SIG-M5 treated with dmso at 0.1 percent for 504 hours (cell line): ENCODE data around the gene EPC2.

Experiments used
- DNase-seq: peaks from one replicate; lab custom pipeline; 2025; ENCODE audit not compliant: unreplicated experiment; lab: John Stamatoyannopoulos, UW

Gene EPC2, protein sequence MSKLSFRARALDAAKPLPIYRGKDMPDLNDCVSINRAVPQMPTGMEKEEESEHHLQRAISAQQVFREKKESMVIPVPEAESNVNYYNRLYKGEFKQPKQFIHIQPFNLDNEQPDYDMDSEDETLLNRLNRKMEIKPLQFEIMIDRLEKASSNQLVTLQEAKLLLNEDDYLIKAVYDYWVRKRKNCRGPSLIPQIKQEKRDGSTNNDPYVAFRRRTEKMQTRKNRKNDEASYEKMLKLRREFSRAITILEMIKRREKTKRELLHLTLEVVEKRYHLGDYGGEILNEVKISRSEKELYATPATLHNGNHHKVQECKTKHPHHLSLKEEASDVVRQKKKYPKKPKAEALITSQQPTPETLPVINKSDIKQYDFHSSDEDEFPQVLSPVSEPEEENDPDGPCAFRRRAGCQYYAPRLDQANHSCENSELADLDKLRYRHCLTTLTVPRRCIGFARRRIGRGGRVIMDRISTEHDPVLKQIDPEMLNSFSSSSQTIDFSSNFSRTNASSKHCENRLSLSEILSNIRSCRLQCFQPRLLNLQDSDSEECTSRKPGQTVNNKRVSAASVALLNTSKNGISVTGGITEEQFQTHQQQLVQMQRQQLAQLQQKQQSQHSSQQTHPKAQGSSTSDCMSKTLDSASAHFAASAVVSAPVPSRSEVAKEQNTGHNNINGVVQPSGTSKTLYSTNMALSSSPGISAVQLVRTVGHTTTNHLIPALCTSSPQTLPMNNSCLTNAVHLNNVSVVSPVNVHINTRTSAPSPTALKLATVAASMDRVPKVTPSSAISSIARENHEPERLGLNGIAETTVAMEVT

DNA sequence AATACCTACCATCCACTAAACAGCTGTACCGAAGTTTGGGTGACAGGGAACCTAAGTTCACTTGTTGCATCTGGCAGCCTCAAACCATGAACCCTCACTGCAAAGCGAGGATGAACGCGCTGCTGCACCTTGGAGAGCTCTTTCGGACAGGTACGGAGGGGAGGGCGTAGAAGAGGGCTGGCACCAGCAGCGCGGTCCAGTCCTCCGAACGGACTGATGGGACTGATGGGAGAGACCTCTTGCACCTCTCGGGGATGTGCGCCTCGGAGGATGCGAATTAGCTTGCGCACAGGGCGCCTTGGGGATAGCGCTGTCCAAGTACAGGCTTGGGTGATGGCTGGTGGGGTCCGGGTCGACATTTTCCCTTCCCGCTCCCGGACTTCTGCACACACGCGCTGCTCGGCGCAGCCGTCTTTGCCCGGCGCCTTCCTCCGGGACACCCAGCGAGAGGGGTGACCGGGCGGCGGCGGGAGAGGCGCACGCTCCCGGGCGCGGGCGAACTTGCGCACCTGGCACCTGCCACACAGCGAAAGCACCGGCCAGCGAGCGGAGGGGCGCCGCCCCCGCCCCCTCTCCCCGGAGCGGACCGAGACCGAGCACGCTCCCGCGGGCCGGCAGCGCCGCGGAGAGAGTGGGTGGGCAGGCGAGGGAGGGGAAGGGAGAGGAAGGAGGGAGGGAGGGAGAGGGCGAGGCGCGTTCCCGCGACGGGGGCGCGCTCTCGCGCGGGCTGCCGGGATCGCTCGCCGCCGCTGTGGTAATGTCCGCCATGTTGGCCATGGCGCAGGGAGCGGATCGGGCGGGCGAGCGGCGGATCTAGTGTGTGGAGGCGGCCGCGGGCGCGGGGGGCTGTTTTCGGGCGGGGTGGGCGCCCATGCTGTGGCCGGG, at the start of gene EPC2:
Gene EPC2, plus strand, starts transcription at position 754 of the 885 bp plus-strand sequence. CDS start 267 bp downstream, outside the sequence.
- DNase-seq: peak; percentile 65

DNA sequence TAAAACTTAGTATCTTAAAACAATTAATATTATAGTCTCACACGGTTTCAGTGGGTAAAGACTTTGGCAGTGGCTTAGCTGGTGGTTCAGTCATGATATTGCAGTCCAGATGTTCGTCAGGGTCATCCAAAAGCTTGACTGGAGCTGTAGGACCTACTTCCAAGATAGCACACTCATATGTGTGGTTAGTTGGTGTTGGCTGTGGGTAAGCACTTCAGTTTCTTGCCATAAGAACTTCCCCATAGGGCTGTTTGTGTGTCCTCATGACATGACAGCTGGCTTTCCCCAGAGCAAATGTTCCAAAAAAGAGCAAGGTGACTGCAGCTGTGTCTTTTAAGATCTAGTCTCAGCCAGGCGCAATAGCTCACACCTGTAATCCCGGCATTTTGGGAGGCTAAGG, 48.5 kb upstream of the EPC2 start:
- no peak for DNase-seq

DNA sequence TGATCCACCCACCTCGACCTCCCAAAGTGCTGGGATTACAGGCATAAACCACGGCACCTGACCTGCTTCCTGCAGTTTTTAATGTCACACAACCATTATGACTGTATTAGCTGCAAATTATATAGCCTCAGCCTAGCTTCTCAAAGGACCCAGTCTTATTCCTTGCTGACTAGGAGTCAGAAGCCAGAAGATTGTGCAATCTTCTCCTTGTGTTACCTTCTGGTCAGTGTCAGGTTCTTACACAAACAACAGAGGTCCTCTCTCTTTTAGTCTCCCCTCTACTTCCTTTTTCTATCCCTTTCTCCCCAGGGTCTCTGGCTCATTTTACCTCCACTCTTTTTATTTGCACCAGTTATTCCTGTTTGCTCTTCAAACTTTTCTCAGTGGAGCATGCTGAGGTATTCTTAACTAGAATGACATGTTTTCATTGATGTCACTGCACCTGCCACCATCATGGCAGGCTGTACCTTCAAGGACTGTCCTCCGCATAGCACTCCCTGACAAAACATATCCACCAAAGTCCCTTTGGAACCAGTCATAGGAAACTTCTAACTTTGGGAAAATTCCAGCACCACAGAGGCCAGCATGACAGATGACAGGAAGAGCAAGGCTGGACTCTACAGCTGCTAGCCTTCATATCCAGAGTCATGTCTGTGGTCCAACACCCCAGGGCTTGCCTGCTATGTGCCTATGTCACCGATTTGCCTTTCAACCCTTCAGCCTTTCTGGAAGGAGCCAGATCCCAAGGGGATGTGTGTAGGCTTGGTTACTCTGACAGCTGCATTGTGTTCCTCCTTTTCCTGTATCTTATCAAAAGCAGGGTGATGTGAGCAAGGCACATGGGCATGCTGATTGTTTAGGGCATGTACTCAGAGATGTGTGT, 45.2 kb upstream of the EPC2 start:
- DNase-seq: no peak

DNA sequence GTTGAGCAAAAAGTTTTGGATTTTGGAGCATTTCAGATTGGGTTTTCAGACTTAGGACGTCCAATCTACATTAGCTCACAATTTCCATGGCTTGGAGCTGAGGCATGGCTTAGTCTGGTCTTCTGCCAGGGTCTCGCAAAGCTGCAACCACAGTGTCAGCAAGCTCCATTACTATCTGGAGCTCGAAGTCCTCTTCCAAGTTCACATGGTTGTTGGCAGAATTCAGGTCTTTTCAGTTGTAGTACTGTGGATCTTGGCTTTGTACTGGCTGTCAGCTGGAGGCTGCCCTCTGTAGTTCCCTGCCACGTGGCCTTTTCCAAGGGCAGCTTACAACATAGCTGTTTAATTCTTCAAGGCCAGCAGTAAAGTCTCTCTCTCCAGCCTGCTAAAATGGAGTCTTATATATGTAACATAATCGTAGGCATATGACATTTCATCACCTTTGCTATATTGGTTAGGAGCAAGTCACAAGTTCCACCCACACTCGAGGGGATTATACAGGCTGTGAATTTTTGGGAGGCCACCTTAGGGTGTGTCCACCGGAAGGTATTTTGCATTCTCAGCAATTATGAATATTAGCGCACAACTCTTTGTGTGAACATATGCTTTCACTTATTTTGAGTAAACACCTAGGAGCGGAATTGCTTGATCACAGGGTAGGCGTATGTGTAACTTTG, 41.5 kb upstream of the EPC2 start:
- DNase-seq: no peak

DNA sequence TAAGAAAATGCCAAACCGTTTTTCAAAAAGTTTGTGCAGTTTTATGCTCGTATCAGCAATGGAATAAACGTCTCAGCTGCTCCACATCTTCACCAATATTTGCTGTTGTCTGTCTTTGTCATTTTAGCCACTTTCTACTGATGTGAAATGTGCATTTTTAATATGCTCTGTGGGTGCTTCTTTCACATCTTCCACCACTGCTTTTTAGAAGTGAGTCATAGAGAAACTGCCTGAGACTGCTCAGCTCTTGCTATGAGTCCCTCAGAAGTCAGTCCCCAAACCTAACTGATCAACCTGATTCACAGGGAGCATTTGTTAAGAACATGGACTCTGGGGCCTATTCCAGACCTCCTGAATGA, 41.0 kb upstream of the EPC2 start:
- DNase-seq: no peak

DNA sequence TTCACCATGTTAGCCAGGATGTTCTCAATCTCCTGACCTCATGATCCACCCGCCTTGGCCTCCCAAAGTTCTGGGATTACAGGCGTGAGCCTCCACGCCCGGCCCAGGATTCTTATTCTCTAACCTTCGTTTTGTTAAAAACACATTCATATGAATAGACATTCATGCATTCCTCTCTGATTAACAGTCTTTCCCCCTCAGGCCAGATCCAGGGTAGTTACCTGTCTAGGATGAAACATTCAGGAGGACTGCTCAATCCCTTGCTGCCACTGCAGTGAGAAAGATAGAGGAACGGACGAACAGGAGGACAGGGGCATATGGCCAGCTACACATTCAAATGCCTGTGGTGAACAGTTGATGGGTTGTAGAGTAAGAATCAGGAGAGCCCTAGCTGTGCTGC, 39.6 kb upstream of the EPC2 start:
- DNase-seq: no peak

DNA sequence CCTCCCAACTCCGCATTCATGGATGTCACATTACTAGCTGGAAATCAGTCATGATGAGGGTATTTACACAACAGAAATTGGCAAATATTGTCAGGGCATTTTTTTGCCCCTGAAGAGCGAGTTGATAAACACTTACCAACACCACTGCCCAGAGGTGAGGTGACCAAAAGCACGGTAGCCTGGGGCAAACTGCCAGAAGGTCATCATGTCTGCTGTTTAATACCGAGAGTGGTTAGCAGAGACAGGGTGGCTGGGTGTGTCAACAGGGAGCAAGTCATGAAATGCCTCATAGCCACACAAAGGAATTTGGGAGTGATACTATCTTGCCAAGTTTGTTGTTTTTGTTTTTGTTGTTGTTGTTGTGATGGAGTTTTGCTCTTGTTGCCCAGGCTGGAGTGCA, 37.0 kb upstream of the EPC2 start:
- no peak for DNase-seq

DNA sequence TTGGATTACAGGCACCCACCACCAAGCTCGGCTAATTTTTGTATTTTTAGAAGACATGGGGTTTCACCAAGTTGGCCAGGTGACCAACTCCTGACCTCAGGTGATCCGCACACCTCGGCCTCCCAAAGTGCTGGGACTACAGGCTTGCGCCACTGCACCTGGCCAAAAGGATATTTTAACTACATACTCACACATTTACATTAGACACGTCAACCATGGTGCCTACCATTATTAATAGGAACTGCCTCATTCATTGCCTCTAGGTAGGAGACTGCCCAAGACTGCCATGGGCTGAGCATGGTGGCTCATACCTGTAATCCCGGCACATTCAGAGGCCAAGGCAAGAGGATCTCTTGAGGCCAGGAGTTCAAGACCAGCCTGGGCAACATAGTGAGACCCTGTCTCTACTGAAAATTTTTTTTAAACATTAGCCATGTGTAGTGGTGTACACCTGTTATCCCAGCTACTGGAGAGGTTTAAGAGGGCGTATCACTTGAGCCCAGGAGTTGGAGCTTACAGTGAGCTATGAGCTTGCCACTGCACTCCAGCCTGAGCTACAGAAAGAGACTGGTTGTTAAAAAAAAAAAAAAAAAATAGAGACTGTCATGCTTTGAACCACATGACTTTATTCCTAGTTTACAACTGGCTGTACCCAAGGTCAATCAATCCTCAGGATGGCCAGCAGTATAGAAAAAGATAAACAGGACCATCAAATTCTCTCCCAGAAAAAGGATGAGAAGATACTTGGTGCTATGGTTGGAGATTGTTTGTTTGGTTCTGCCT, 31.1 kb upstream of the EPC2 start:
- DNase-seq: no peak

DNA sequence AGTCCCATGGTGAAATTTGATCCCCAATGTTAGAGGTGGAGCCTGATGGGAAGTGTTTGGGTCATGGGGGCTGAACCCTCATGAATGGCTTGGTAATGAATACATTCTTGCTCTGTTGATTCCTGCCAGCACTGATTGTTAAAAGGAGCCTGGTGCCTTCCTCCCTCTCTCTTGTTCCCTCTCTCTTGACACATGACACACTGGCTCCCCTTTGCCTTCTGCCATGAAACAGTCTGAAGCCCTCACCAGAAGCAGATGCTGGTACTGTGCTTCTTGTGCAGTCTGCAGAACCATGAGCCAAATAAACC, 30.6 kb upstream of the EPC2 start:
- DNase-seq: no peak

DNA sequence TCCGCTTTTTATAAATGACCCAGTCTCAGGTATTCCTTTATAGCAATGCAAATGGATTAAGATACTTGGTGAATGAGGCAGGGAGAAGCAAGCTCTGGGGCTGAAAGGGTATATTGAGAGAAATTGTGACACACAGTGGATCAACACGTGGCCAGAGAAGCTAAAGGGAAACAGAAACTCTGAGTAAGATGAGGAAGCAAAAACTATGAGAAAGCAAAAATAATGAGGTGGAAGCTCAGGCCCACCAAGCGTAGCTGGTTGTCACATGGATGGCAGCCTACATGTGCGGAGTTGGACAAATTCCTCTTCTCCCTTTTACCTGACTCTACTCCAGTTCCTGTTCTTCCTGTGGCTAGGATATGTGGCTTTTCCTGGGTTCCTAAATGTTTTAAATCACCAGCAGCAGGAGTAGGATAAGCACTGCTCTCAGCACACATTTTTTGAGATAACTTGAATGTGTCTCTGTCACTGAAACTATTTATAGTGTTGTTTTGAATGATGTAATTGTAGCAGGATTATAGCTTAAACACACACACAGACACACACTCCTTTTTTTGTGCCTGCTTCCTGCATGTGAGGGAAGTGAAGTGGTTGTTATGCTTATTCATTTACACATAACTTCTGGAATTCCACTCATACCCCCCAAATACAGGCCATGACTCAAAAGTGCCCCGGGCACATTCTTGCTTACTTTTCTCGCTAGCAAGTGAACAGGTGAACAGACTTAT, 30.1 kb upstream of the EPC2 start:
- DNase-seq: peak; percentile 93

DNA sequence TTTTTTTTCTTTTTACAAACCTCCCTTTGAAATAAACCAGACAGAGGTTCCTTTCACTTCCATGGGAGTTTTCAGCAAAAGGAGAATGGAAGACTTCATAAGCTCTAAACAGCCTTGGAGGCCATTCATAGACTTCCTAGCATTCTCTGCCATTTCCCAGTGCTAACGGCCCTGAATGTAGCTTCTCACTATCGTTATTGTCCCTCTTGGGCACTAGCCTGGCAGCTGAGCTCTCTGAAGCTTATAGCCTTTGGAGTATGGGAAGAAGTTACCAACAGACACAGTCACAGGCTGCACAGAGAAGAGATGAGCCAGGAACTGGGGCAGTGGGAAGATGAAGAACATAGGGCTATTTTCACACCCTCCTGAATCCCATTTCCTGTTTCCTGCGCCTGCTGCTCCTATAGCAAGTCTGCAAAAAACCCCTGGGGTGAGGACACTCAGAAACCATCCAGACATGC, 29.1 kb upstream of the EPC2 start:
- no peak for DNase-seq

DNA sequence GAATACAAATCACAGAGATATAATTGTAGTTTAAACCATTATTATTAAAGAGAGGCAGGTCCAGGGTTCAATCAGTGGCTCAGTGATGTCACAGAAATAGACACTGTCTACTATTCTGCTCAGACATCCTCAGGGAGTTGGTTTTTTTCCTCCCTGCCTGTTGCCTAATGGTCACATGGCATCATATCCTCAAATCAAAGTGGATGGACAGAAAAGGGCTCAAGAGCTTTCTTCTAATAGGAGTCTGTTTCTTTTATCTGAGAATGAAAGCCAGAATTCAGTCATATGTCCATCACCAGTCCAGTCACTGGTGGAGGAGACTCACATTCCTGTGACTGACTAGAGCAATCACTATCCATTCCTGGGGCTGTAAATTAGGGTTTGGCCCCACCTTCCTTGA, 27.9 kb upstream of the EPC2 start:
- no peak for DNase-seq

DNA sequence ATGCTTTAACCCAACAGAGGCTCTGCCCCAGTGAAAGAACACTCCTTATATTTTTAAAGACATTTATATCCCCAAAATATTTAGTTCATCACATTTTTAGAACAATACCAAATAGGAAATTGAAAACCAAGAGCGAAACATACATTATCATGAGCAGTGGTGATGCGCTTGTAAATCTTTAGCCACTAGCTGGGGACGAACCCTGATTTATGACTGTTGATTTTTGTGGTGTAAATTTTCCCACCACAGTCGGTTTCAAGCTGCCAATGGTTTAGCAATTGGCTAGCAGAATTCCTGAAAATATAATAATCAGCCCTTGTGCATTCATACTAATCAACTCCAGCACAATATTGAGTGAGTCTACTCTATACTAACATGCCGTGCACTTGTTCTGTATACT, 27.3 kb upstream of the EPC2 start:
- DNase-seq: no peak

DNA sequence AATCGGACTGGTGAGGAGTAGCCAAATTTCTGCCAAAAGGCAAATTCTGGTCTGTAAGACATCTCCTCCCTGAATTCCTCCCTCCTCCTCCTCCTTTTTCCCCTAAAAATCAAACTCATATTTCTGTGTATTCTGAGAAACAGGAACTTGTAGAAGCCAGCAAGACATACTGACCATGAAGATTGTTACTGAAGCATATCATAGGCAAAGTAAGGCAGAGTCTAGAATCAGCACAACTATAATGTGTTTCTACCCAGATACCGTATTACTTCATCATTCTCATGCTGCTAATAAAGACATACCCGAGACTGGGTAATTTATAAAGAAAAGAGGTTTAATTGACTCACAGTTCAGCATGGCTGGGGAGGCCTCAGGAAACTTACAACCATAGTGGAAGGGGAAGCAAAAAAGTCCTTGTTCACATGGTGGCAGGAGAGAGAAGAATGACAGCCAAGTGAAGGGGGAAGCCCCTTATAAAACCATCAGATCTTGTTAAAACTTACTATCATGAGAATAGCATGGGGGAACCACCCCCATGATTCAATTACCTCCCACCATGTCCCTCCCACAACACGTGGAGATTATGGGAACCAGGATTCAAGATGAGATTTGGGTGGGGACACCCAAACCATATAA, 24.9 kb upstream of the EPC2 start:
- no peak for DNase-seq

DNA sequence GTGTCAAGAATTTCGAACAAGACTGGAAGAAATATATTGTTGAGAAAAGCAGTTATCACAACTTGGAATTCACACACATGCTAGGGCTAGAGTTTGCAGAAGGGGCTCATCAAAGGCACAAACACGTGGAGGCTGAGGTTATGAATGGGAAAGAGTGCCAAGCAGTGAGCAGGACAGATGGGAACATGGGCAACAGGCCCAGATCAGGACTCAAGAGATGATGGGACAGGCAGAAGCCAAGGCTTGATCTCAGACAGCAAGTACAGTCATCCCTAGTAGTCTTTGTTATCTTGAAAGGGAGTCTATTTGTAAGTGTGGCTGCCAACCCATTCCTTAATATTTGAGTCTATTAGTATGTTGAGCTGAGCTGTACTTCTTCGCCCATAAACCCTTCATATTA, 22.2 kb upstream of the EPC2 start:
- DNase-seq: no peak

DNA sequence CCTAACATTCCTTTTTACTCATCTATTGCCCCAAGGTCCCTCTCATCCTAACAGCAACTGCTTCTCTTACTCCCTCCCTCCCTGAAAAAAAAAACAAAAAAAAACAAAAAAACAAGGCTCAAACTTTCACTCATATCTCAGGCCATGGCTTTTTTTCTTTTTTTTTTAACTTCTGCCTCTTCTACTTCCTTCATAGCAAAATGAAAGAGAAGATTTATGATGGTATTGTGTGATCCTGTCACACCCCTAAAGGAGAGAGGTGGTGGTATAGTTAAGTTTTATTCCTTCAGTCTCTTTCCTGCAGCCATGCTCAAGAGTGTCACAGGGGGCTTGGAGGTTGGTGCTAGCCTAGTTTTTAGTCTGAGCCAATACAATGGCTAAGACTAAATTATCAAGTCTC, 21.5 kb upstream of the EPC2 start:
- DNase-seq: no peak

DNA sequence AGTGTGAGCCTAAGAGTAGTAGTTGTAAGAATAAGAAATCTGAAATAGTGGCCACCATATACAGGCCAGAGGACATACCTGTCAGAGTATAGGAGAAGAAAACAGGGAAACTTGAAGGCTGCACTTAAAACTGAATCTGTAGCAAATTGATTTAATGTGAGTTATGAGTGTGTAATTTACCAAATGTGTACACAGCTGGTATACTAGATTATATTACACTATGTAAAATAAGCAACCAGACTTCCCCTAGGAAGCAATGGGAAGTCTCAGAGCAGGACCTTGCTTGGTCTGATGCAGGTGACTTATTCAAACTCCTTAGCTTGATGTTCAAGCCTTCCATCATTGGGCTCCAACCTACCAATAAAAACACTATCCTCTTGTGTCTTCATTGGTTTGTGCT, 17.3 kb upstream of the EPC2 start:
- DNase-seq: no peak

DNA sequence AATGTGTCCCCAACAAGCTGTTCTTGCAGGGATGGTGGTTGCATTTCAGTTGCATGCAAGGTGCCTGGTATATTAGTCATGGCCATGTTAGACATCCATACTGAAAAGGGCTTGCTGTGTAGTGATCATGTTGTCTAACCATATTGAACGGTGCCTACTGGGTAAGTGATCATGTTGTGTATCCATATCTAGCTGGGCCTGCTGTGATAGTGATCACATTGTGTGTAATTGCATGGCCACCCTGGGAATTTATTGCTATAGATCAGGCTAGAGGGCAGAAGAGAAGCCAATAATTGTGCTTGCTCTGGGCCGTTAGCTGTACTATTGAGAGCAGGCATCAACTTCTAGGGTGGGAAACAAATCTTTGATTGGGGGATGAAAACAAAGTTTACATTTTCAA, 9.8 kb upstream of the EPC2 start:
- DNase-seq: no peak
